ENCODE data around the gene CDH8.

Gene CDH8

DNA sequence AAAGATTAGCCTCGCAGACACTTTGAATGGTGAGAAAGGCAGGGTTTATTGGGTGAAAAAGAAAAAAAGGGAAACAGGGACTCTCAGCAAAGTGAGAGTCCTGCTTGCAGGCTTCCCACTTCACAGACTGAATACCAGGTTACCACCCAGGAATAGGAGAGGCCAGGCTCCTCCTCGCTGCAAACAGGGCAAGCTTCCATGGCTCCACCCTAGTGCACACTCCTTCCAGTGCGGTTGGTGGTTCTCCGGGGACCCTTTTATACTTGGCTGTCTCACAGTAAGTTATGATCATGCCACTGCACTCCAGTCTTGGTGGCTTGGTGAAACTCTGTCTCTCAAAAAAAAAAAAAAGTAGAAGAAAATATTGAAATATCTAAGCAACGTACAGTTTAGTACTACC lies 30.5 kb upstream of the CDH8 start:
- TF ChIP-seq, protein P1, sequence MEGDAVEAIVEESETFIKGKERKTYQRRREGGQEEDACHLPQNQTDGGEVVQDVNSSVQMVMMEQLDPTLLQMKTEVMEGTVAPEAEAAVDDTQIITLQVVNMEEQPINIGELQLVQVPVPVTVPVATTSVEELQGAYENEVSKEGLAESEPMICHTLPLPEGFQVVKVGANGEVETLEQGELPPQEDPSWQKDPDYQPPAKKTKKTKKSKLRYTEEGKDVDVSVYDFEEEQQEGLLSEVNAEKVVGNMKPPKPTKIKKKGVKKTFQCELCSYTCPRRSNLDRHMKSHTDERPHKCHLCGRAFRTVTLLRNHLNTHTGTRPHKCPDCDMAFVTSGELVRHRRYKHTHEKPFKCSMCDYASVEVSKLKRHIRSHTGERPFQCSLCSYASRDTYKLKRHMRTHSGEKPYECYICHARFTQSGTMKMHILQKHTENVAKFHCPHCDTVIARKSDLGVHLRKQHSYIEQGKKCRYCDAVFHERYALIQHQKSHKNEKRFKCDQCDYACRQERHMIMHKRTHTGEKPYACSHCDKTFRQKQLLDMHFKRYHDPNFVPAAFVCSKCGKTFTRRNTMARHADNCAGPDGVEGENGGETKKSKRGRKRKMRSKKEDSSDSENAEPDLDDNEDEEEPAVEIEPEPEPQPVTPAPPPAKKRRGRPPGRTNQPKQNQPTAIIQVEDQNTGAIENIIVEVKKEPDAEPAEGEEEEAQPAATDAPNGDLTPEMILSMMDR (IDR thresholded peaks at IDR 0.05) = no peak

DNA sequence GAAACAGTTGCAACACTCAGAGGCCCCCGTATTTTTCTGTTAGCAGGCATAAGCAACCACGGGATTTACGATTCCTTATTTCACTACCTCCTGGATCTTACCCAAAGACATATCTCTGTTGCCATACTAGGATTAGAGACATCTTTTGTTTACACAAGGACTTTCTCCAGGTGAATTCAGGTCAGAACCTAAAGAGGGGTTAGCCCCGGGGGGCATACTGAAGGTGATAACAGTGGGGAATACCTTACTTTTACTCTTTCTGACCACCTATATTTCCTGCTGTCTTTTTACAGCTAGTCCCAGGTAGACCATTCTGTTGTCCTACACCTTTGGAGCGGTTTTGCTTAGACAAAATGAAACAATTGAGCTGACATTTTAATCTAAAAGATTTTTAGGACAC lies 27.9 kb upstream of the CDH8 start:
- H3K4me3 ChIP-seq = no peak overlapping the region
- TF ChIP-seq, protein P1 (IDR thresholded peaks at IDR 0.05) = no peak
- no peak overlapping the region for H3K27ac ChIP-seq
- DNase-seq (ENCODE audit: low spot score) = no peak

More for the DNA sequence above, 30.5 kb upstream of the CDH8 start:
- DNase-seq (ENCODE audit: low spot score) = no peak
- Histone ChIP-seq H3K27ac (no peak overlapping the region), H3K4me3 (no peak overlapping the region)

DNA sequence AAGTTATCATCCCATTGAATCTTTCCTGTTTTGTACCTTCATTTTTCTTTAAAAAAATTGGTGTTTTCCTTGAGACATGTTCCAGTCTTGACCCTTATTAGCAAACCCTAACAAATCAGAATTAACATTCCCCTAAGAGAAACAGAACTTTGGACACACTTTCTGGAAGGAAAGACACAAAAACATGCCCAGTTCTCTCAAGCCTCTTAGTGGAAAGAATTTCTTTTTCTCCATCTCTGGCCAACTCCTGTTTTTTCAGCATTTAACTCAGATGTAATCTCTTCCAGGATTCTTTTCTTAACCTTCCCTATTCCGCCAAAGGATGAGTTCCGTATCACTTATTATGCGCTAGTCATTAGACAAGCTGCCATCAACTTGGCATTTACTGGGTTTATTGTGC lies 23.9 kb upstream of the CDH8 start:
- TF ChIP-seq, protein P1 (IDR thresholded peaks at IDR 0.05) = no peak
- Histone ChIP-seq H3K27ac (no peak overlapping the region), H3K4me3 (no peak overlapping the region)
- no peak for DNase-seq (ENCODE audit: low spot score)

DNA sequence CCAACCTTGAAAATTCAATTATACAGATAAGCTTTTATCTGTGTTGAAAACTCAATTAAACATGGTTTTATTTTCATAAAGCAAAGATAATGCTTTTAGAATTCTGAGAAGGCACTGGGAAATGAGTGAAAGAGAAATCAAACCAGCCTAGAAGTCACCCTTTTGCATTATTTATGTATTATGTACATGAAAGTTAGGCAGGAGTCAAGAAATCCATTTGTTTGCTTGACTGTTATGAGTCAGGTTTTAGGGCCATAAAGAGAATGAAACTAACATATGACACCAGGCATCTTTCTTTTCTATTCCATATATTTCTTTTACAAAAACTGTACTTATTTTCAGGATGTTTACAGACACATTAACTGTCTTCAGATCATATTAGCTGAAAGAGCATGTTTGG lies 23.3 kb upstream of the CDH8 start:
- no peak overlapping the region for H3K4me3 ChIP-seq
- DNase-seq (ENCODE audit: low spot score) = no peak
- no peak overlapping the region for H3K27ac ChIP-seq
- TF ChIP-seq, protein P1 (IDR thresholded peaks at IDR 0.05) = no peak

DNA sequence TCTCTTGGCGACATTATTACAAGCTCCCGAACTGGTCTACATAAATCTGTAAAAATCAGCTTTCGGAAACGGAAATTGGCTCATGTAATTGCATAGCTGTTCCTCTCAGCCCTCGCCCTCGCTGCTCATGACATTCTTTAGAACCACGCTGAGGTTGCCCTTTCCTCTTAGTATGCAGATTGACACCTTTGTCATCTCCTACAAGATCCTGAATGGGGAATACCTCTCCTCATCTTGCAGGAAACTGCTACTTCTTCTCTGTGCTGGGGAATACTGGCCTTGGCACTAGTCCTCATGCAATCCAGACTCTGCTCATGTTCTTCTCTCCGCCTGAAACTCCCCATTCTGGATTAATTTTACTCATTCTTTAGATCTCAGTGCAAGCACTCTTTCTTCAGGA lies 22.2 kb upstream of the CDH8 start:
- DNase-seq (ENCODE audit: low spot score) = no peak
- H3K27ac ChIP-seq = no peak overlapping the region
- H3K4me3 ChIP-seq = no peak overlapping the region
- TF ChIP-seq, protein P1 (IDR thresholded peaks at IDR 0.05) = no peak

DNA sequence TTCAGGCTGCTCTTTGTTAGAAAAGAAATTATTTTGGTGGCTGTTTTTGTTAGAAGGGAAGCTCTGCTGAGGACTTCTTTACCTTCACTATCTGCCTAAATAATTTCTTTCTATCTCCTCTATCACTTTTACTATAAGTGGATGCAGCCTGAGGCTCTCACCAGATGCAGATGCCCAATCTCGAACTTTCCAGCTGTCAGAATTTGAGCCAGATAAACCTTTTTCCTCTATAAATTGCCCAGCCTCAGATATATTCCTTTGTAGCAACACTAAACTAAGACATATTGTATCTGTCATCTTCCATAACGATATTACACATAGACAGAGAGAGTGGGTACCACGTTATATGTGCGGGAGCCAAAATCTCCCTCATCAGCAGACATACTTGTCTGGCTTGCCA lies 15.7 kb upstream of the CDH8 start:
- Histone ChIP-seq H3K27ac (no peak overlapping the region), H3K4me3 (no peak overlapping the region)
- DNase-seq (ENCODE audit: low spot score) = no peak
- TF ChIP-seq, protein P1 (IDR thresholded peaks at IDR 0.05) = no peak

DNA sequence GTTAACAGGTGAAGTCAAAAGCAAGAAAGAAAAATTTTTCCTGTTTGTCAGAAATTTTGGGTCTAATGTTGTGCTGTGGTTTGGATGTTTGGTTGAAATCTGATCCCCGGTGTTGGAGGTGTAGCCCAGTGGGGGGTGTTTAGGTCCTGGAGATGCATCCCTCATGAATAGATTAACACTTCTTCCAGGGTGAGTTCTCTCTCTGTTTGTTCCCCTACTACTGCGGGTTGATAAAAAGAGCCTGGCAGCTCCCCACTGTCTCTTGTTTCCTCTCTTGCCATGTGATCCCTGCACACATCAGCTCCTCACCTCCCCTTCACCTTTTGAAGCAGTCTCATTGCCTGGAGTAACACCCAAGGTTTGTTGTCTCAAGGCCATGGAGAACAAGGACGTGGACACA lies 14.6 kb upstream of the CDH8 start:
- TF ChIP-seq, protein P1 (IDR thresholded peaks at IDR 0.05) = no peak
- DNase-seq (ENCODE audit: low spot score) = no peak
- H3K27ac ChIP-seq = no peak overlapping the region
- H3K4me3 ChIP-seq = no peak overlapping the region
